Transverse colon (tissue), 4 donors: Measurements from ENCODE around the gene MRAP2. TPM values are rescaled to one million over a fixed set of nuclear protein-coding genes. Genes with fewer than 3 reads are reported as not detected.

Experiments used
- DNase-seq: peaks from one replicate; pipeline ENCODE4 v3.0.0-alpha.2; 2019
- H3K27ac ChIP-seq, 4 donors: fragments of 200-600 bp; sonication (generic); 2 replicates each; pipeline ENCODE4 v1.5.1; 2016 to 2018; ENCODE audit warnings: inconsistent platforms in 4 of 4
- H3K27me3 ChIP-seq: fragments of 200-600 bp; sonication (generic); 2 replicates; pipeline ENCODE4 v1.5.1; 2017; ENCODE audit warnings: inconsistent platforms
- H3K36me3 ChIP-seq, 4 donors: fragments of 200-600 bp; sonication (generic); 2 replicates each; pipeline ENCODE4 v1.5.1; 2017 to 2019; ENCODE audit warnings: inconsistent platforms in 4 of 4
- H3K4me1 ChIP-seq, 4 donors: fragments of 200-600 bp; sonication (generic); 2 replicates each; pipeline ENCODE4 v1.5.1; 2017 to 2020; ENCODE audit warnings: inconsistent platforms in 4 of 4
- H3K4me3 ChIP-seq, 4 donors: fragments of 200-600 bp; sonication (generic); 1 replicate in 1 of 4; 2 replicates in 3 of 4; pipeline versions ENCODE4 v1.5.1 to v1.6.1; 2017 to 2019; ENCODE audit warnings: inconsistent platforms in 4 of 4
- H3K9me3 ChIP-seq, 2 donors: fragments of 200-600 bp; sonication (generic); 2 replicates each; pipeline ENCODE4 v1.5.1; 2017 to 2019; ENCODE audit warnings: inconsistent platforms in 2 of 2
- CTCF ChIP-seq, 5 experiments: fragments of 200-600 bp in 3 of 5; fragments of 450-650 bp in 2 of 5; sonication (generic) in 3 of 5; IDR thresholded peaks; 1 replicate in 2 of 5; 2 replicates in 3 of 5; pipeline ENCODE4 v1.5.1; 2016 to 2017; ENCODE audit warnings: antibody characterized with exemption in 5 of 5, inconsistent platforms in 3 of 5, mild to moderate bottlenecking in 2 of 5, moderate library complexity in 1 of 5
- EP300 ChIP-seq: sonication (generic); formaldehyde crosslinking; IDR thresholded peaks from one replicate; pipeline ENCODE4 v1.6.1; 2017; ENCODE audit warnings: antibody characterized with exemption, low read depth
- POLR2A ChIP-seq: fragments of 450-650 bp; IDR thresholded peaks from one replicate; pipeline ENCODE4 v1.6.1; 2016; ENCODE audit warnings: antibody characterized with exemption, mild to moderate bottlenecking, moderate library complexity
- POLR2AphosphoS5 ChIP-seq, 3 donors: sonication (generic); formaldehyde crosslinking; IDR thresholded peaks; one replicate each; pipeline ENCODE4 v1.6.1; 2016; ENCODE audit warnings: antibody characterized with exemption in 3 of 3
- WGBS, 2 donors: methylation state at CpG; one replicate each; pipeline ENCODE4 v1.1.5; 2018; ENCODE audit warnings: low coverage in 1 of 2; 5-methylcytosine and 5-hydroxymethylcytosine counted together
- in situ Hi-C, 4 donors: fragments of 200-750 bp; cut with MboI; loops; one replicate each; pipeline versions ENCODE4 v1.15.0 to v1.15.1; 2017; ENCODE audit warnings: low sequenced_read_pairs in 3 of 4, low pct_ligation_motif_present in 1 of 4, low pct_unique_long_range_greater_than_20kb in 1 of 4
- intact Hi-C: fragments of 100-400 bp; cut with DNase I; formaldehyde crosslinking; loops from one replicate; pipeline ENCODE4 v1.15.1; 2023; ENCODE audit warnings: low total_unique reads
- total RNA-seq, 4 donors: library from RNA; depleted of rRNA; stranded (reverse); fragments of >200 nt; gene quantifications; one replicate each; pipeline ENCODE4 v1.1.0, GENCODE V29; 2016

MRAP2 gene
- total RNA-seq, 4 donors from 2014 or later = 0.80 to 5.1 (median 2.9) TPM

GRCh38 chr6:84003654-84004053 is 29.9 kb upstream of the MRAP2 start:
- Histone ChIP-seq H3K27ac (no peak overlapping the region), H3K36me3 (no peaks in the 10 kb centered on the region), H3K27me3 (no peaks in the 10 kb centered on the region), H3K4me1 (no peaks in the 10 kb centered on the region), H3K4me3 (no peak overlapping the region), H3K9me3 (no peaks in the 10 kb centered on the region)
- no peak for DNase-seq
- in situ Hi-C loops = no loop called here
- TF ChIP-seq POLR2AphosphoS5 (IDR thresholded peaks at IDR 0.05) (no peak), EP300 (no peak), CTCF (IDR thresholded peaks at IDR 0.05) (no peak), POLR2A (no peak)
- intact Hi-C loops = no loop called here
- WGBS, 2 donors = 86 to 89% methylated on average over 3 to 4 of the region's 4 CpGs

- H3K9me3 ChIP-seq = no peaks in the 10 kb centered on the region
- DNase-seq = no peak
- H3K27me3 ChIP-seq = no peaks in the 10 kb centered on the region
- intact Hi-C loops = no loop called here
- H3K36me3 ChIP-seq = no peaks in the 10 kb centered on the region
- in situ Hi-C loops = no loop called here
- no peaks in the 10 kb centered on the region for H3K4me1 ChIP-seq
- H3K27ac ChIP-seq = no peak overlapping the region
- WGBS, 2 donors = 70 to 79% methylated on average over 4 to 5 of the region's 5 CpGs
- TF ChIP-seq POLR2A = no peak
- no peak for TF ChIP-seq POLR2AphosphoS5 (IDR thresholded peaks at IDR 0.05)
- no peak for TF ChIP-seq CTCF (IDR thresholded peaks at IDR 0.05)
- TF ChIP-seq EP300 = no peak
- H3K4me3 ChIP-seq = no peak overlapping the region
Measured at GRCh38 chr6:84007871-84008270, 25.7 kb upstream of the MRAP2 start.

- TF ChIP-seq POLR2AphosphoS5 (IDR thresholded peaks at IDR 0.05) = no peak
- TF ChIP-seq EP300 = no peak
- no peak for TF ChIP-seq POLR2A
- TF ChIP-seq CTCF (IDR thresholded peaks at IDR 0.05) = no peak
- no peaks in the 10 kb centered on the region for H3K27me3 ChIP-seq
- H3K4me1 ChIP-seq = peaks cover 0 to 10% (median 1%) of the 10 kb centered on the region in 4 donors
- H3K36me3 ChIP-seq = no peaks in the 10 kb centered on the region
- WGBS, 2 donors = 38 to 59% methylated on average over 2 of the region's 2 CpGs
- H3K4me3 ChIP-seq = no peak overlapping the region
- intact Hi-C loops = no loop called here
- H3K27ac ChIP-seq = no peak overlapping the region
- no peaks in the 10 kb centered on the region for H3K9me3 ChIP-seq
- in situ Hi-C loops = no loop called here
- no peak for DNase-seq
Measured at GRCh38 chr6:84013354-84013753, 20.2 kb upstream of the MRAP2 start.

- intact Hi-C loops (no loop called here), in situ Hi-C loops (no loop called here)
- Histone ChIP-seq H3K4me1 (peaks cover 0 to 13% (median 1%) of the 10 kb centered on the region in 4 donors), H3K4me3 (no peak overlapping the region), H3K36me3 (no peaks in the 10 kb centered on the region), H3K27ac (no peak overlapping the region), H3K27me3 (no peaks in the 10 kb centered on the region), H3K9me3 (no peaks in the 10 kb centered on the region)
- WGBS, 2 donors = 53 to 65% methylated on average over 3 of the region's 3 CpGs
- TF ChIP-seq POLR2A (no peak), EP300 (no peak), CTCF (IDR thresholded peaks at IDR 0.05) (no peak), POLR2AphosphoS5 (IDR thresholded peaks at IDR 0.05) (no peak)
- DNase-seq = no peak
Measured at GRCh38 chr6:84013931-84014330, 19.6 kb upstream of the MRAP2 start.
